HG03066 (cell line): ENCODE data around the gene SBF1.
A peak's percentile ranks its signal among the peaks of the same experiment; 100 is the strongest.

Source experiments
- ATAC-seq: cut with Tn5 transposase; IDR thresholded peaks from one replicate; pipeline ENCODE4 v1.9.1; 2021; ENCODE audit warnings: low read depth; ENCODE audit not compliant: unreplicated experiment

The SBF1 gene

DNA sequence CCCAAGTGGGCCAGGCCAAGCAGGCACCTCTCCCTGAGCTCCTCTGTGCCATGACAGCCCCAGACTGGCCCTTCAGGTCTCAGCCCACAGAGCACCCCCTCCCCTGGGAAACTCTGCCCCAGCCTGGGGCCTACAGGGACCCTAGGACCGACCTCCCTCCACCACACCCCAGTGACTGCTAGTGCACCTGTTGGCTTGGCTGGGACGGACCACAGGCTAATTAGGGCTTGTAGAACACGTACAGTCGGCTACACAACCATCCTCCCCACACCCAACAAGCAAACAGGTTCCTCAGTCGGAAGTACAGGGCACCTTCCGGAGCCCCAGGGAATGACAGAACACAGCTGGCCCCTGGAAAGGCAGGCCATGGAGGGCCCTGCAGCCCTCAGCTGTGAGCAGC is 4.3 kb downstream of the SBF1 start:
- ATAC-seq: no peak

DNA sequence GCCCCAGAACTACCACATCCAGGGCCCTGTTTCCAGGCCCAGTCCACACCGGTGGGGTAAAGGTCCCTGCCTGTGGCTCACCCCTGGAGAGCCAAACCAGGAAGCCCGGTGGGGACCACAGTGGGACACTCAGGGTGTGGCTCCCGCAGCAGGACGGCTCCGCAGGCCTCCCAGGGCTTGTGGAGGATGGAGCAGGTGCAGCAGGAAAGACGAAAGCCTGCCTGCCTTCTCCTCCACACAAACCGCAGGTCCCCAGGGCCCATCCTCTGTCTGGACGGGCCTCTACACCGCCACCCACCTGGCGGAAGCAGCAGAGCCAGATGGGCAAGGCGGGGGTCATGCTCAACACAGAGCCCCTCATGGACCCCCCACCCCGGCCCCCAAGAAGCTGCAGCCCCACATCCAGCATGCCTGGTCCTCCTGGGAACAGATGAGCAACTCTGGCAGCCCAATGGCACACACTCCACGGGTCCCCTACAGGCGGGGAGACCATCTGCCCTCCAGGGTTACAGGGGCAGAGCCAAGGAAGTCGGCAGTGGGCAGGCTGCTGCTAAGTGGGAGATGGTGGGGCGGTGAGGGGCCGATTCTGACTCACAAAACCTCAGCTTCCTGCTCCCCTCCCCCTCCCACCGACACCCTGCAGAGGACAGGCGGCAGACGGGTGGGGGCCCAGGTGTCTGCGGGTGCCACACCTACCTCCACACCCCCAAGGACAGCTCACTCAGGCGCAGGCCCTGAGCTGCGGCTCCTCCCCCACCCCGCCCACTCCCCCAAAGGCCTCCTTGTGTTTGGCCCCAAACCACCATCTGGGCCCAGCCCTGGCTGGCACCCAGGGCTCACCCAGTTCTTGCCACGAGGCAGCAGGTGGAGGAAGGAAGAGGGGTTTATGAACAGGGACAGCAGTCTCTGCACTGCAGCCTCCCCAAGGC is 5.2 kb downstream of the SBF1 start:
- ATAC-seq: peak; percentile 60

DNA sequence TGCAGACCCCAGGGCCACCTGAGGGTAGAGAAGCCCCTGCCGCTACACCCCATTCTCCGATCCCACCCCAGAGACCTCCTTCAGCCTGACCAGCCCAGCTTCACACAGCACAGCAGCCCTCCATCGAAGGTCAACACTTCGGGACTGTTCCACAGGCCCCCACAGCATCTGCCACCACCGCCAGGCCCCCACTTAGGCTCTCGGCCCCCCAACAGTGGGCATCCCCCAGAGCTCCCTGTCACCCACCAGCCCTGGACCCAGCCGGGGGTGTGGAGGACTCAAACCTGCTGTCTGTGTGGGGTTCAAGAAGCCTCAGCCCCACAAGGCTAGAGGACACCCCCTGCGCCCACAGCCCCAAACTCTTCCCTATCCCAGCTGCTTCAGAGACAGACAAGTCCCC is 6.2 kb downstream of the SBF1 start:
- no peak for ATAC-seq

DNA sequence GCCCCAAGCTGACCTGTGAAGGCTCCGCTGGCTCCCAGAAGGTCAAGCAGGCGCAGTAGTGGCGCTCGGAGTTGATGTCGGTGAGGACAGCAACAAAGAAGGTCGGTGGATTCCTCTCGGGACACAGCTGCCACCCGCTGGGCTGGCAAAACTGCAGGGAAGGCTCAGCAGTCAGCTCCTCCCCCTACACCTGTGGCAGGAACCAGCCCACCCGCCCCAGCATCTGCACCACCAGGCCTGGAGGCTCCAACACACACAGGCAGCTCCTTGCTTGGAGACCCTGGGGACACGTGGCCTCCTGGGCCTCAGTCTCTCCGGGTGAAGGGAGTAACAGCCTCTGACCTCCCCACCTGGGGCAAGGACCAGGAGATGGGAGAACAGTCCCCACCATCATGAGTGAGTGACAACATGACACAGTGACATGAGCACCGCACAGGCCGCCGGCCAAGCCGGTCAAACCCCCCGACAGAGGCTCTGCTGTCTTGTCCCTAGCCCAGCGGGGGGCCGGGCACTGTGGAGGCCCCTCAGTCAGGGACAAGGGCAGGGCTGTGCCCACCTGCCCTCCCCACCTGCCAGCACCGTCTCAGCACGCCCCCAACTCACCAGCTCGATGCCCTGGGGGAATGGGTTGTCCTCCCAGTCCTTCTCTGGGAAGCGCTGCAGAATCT is 6.9 kb downstream of the SBF1 start:
- no peak for ATAC-seq

DNA sequence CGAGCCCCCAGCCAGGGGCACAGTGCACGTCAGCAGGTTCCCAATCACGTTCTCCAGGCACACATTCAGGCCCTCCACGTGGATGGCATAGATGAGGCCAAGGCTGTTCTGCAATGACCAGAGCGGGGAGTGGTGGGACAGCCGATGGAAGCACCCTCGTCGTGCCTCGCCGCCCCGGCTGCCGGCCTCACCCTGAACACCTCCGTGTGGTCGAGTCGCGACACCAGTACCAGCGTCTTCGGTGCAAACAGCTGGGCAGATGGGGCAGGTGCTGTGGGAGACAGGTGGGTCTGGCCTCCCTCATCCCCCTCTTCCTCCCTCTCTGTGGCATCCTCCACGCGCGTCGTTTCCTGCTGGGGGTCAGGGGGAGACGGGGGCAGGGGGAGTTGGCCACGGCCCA is 7.5 kb downstream of the SBF1 start:
- no peak for ATAC-seq

DNA sequence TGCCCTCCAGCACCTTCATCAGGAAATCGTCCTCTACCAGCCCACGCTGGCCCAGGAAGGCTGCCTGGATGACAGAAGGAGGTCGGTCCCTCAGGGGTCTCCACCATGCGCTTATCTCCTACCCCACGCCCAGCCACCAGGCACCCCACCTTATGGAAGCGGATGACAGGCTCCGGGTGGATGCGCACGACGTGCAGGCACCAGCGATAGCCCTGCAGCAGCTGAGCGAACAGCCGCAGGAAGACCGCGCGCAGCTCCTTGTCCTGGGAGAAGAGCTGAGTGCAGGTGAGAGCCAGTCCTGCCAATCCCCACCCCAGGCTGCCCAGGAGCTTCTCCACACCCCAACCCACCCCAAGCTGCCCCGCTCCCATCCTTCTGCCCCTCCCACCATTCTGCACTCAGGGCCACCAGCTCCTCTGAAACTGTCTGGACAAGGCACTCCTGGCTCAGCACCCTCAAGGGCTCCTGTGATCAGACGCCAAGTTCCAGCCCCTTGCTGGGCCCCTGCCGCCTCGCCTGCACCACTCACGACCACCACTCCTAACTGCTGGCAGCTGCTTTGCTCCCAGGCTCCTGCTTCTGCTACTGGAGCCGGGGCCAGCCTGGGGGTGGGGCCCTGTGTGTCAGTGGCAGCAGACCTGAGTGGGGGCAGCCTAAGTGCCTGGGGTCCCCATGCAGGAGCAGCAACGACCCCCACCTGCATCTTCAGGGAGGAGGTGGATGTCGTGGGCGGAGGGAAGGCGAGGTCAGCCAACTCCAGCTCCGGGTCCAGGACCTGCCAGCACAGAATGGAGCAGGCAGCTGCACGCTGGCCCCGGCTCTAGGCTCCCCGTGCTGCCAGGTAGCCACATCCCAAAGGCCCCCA is 9.5 kb downstream of the SBF1 start:
- no peak for ATAC-seq

DNA sequence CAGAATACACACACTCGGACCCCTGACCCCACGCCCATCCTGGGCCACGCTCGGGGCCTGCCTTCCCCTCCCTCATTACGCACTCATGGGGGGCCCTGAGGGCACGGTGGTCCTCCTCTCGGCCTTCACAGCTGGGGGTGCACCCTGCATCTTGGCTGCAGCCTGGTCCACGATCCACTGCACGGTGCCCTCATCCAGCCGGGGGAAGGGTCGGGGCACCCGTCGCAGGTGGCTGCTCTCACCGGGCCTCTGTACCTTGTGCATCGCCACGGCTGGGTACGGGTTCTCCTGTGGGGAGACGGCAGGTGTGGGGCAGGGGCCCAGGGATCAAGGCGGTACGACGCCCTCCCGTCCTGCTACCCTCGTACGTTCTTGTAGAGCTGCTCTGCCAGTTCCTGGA is 10.4 kb downstream of the SBF1 start:
- no peak for ATAC-seq

DNA sequence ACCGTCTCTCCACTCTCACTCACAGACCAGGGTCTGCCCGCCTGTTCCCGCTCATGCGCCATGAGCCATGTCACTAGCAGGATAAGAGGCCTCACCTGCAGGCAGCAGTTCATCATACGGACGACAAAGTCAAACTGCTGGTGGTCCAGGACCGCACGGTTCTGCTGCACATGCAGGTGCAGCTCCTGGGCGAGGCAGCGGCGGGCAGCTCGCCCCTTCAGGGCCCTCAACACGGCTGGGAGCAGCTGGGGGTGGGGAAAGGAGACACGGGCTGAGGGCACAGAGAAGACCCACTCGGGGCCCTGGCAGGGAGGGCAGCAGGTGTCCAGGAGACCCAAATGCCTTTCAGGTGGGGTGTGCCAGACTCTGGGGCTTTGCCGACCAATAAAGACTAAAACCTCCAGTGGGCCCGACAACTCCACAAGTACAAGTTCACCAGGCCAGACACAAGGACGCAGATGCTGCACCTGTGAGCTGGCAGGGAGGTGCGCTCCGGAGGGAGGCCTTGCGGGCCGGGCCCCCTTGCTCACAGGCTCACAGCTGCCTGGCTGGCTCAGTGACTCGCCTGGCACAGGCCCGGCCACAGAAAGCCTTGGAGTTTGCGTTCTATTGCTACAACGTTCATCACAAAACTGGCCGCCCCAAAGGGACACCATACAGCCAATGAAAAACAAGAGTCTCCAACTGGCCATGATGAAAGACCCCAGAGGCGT is 11.5 kb downstream of the SBF1 start:
- no peak for ATAC-seq

DNA sequence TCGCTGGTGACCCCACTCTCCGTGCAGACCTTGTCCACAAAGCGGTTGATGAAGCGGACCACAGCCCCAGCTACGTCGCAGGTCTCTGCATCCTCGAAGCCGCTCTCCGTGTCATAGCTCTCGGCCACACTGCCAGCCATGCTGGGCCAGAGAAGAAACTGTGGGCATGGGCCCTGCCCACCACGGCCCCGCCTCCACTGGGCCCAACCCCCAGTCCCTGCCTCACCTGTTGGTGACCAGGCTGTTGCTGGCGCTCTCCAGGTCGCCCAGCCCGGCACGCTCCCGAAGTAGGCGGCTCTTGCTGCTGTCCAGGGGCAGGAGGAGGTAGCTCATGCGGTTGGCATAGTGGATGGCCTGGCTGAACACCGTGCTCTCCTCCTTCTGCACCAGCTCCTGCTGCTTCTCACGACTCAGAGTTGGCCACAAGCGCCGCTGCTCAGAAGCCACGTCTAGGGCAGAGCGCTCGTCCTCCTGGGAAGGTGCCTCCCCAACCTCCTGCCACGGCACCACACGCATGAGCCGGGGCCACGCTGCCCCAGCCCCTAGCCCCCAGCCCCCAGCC is 12.8 kb downstream of the SBF1 start:
- ATAC-seq: no peak

DNA sequence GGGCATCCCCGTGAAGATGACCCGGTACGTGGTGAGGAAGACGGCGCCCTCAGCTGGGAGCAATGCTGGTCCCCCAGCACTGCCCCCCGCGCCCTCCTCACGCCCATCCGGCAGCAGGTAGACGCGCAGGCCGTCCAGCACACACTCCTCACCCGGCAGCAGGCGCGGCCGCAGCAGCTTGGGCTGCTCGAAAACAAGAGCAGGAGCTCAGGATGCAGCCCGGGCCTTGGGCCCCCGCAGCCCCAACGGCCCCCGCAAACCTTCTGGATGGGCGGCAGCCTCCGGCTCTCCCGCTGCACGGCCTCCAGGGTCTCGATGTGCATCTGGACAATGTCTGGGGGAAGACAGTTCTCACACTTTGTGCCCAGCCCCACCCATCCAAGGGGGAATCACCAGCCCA is 13.3 kb downstream of the SBF1 start:
- ATAC-seq: no peak

DNA sequence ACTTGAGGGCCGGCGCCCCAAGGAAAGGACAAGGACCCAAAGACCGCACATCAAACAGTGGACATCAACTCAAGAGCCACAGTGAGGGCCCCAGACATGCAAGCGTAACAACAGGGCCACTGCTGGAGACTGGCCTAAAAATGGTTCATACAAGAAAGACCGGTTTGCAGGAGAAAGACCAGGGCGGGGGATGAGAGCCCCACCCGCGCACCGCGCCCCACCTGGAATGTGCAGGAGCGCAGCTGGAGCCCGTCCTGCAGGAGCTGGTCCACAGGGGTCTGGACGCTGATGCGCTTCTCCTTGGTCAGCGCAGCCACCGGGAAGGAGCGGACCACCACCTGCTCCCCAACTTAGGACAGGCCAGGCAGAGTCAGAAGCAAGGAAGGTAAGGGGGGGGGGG is 13.9 kb downstream of the SBF1 start:
- ATAC-seq: no peak

DNA sequence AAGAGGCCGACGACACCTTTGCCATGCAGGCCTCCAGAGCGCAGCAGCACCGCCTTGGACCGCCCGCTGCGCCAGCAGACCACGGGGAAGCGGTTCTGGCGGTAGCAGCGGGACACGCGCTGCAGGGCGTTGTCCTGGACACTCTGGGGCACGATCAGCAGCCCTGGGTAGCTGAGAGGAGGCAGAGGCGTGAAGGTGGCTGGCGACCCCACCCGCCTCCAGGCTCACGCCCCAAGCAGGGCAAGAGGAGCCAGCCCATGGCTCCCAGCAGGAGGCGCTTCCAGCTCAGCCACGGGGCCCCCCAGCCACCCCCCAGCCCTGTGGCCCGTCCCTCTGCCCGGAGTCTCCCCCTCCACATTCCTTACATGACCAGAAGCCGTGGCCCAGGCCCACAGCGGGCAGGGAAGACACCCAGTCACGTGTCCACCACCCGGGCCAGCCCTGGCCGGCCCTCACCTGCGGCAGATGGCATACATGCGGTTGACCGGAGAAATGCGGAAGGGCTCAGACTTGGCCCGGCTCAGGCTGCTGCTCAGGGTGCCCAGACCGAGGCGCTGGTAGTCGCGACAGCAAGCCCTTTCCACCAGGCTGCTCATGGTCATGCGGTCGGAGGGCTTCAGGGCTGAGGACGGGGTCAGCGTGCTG is 15.2 kb downstream of the SBF1 start:
- no peak for ATAC-seq

DNA sequence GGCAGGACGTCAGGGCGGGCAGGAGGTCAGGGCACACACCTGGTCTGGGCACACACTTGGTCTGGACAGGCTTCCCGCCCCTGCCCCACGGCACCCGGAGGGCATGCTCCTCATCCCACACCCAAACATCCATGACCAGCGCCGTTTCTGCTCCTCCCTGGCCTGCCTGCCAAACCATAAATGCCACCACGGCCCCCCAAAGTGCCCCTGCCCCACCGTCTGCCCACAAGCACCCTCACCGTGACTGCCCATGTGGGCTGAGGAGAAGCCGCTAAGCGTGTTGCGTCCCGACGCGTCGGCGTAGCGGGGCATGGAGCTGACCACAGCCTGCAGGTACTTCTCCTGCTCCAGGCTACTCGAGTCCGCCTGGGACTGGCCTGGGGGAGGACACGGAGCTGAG is 15.8 kb downstream of the SBF1 start:
- ATAC-seq: no peak

DNA sequence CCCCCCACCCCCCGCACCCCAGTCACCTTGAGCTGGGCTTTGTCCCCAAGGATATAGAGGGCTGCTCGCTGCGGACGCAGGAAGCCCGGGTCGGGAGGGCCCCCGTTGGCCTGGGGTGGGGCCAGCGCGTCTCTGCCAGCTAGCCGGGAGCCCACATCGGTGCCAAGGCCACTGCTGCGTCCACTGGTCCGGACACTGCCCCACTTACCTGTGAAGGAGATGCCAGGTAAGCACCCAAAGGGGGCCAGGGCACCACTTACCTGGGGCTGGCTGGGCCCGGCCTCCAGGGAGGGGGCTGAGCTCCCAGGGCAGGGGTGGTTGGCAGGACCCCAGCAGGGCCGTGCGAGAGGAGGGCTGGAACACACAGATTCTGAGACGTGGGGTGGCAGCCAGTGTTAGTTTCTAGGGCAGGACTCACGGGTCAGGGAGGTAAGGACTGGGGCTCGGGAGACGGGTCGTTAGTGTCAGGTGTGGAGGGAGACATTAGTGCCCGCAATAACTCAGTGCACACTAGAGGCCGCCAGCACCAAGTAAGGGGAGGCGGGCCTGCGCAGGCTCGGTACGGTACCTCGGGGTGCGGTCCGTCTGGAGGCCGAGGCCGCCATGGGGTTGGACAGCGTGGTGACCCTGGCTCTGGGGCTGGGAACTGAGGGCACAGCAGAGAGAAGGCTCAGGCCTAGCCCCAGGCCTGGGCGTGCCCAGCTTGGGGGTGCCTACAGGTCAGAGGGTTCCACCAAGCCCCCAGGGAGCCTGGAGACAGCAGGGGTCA is 18.2 kb downstream of the SBF1 start:
- ATAC-seq: no peak

DNA sequence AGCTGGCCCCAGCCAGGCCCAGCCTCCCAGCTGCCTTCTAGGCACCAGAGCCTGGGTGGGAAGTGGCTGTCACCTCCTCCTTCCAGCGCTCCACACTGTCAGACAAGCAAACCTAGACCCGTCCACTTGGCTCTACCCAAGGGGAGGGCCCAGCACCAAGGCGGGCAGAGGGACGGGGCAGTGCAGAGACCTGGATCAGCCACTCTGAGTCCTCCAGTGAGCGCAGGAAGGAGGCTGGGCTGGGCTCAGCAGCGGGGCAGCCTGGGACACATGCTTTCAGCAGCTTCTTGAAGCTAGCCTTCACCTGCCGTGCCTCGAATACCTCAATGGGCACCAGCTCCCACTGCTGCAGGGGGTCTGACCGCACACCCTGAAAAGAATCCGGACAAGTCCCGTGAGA is 18.8 kb downstream of the SBF1 start:
- ATAC-seq: no peak

DNA sequence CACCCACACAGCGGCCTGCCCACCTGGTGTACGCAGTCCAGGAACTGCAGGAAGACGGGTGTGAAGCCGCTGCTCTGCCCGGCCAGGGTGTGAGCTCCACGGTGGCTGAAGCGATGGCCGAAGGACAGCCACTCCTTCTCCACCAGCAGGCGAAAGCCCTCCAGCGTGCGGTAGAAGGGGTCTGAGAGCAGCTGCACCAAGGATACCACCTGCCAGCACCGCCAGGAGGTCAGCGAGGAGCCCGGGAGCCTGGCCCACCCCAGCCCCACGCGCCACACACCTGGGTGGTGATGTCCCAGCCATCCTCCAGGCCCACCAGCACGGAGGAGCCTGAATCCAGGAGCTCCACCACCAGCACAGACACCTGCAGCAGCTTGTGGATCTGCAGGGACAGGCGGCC is 19.6 kb downstream of the SBF1 start:
- no peak for ATAC-seq

DNA sequence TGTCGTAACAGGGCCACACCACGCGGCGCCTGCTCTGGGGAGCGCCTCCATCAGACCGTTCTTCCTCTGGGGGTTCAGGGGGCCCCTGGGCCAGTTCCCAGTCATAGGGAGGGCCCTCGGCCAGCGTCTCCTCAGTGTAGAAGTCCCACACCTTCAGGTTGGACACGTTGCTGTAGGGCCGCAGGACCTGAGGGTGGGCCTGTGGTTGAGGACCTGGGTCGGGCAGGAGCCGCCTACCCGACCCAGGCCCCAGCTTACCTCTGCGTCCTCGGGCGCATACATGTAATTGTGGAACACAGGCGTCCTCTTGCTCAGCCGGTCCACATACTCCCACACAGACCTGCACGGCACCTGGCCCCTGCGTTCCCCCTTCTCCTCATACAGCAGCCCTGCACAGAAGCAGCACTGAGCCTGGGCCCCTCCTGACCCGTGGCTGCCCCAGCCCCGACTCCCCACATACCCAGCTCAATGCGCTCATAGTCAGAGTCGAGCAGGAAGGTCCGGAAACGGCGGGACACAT is 20.2 kb downstream of the SBF1 start:
- no peak for ATAC-seq

DNA sequence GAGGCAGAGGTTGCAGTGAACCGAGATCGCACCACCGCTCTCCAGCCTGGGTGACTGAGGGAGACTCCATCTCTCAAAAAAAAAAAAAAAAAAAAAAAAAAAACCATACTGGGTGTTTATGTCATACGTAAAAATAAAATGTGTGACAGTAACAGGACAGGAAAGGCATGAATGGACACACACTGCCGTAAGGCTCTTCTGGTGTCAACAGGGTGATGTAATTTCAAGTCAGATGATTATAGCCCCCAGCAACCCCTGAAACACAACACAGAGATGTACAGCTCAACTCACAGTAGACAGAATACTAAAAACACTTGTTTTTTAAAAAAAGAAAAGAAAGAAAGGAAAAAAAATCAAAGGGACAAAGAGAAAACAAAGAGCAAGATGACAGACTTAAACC is 22.2 kb downstream of the SBF1 start:
- ATAC-seq: no peak
